Activated naive CD8-positive, alpha-beta T cell treated with anti-CD3 and anti-CD28 coated beads, Interleukin-2, amount 50 U/mL, for 24 hours (primary cell): ENCODE data around the gene NARF.
A peak's percentile ranks its signal among the peaks of the same experiment; 100 is the strongest.
"Not testable (repeated sequence)": the region's sequence is repeated elsewhere in the genome, so short reads cannot be mapped to it uniquely, and the experiment has no call there.

Source experiments
- ATAC-seq: fragments of 150-1000 bp; cut with Tn5 transposase; one replicate; pipeline ENCODE4 v1.10.0; 2021
- DNase-seq: peaks from one replicate; pipeline ENCODE4 v3.0.0; 2021
- H3K27ac Mint-ChIP-seq: one replicate; pipeline ENCODE4 v1.8.0; 2021; ENCODE audit warnings: mild to moderate bottlenecking, mixed read lengths
- H3K27me3 Mint-ChIP-seq: one replicate; pipeline ENCODE4 v1.8.0; 2021; ENCODE audit warnings: mixed read lengths
- H3K36me3 Mint-ChIP-seq: one replicate; pipeline ENCODE4 v1.8.0; 2021; ENCODE audit warnings: low read depth, mixed read lengths
- H3K4me1 Mint-ChIP-seq: one replicate; pipeline ENCODE4 v1.8.0; 2021; ENCODE audit warnings: mixed read lengths
- H3K4me3 Mint-ChIP-seq: one replicate; pipeline ENCODE4 v1.8.0; 2021; ENCODE audit warnings: mild to moderate bottlenecking, moderate library complexity, mixed read lengths
- H3K9me3 Mint-ChIP-seq: one replicate; pipeline ENCODE4 v1.8.0; 2021; ENCODE audit warnings: mixed read lengths

The NARF gene

DNA sequence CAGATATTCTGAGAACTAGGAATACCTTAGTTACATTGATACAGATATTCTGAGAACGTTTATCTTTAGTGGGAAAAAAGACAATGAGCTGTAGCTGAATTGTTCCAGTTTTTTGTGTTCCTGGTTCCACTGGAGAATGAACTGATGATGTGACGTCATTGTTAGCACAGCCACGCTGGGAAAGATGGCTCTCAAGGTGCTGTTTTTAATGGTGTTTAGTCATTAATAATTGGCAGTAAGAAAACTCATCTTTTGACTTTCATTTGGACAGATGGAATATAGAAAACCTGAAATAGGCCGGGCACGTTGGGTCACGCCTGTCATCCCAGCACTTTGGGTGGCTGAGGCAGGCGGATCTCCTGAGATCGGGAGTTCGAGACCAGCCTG lies 71.4 kb downstream of the NARF start:
- Mint-ChIP-seq H3K27ac (no peak overlapping the region), H3K4me3 (no peak overlapping the region), H3K9me3 (no peaks in the 10 kb centered on the region), H3K36me3 (peaks cover 2% of the 10 kb centered on the region), H3K27me3 (no peaks in the 10 kb centered on the region), H3K4me1 (peaks cover 67% of the 10 kb centered on the region)
- ATAC-seq, result no peak
- no peak for DNase-seq

DNA sequence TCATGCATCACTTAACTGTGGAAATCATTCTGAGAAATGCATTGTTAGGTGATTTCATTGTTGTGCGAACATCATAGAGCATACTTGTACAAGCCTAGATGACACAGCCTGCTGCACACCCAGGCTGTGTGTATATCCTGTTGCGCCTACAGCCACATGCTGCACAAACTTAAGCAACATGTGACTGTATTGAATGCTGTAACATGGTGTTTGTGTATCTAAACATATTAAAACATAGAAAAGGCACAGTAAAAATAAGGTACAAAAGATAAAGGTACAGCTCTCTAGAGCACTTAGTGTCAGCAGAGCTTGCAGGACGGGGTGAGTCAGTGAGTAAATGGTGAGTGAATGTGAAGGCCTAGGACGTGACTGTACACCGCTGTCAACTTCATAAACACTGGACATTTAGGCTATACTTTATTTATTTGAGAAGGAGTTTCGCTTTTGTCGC lies 72.9 kb downstream of the NARF start:
- H3K4me3 Mint-ChIP-seq, result no peak overlapping the region
- no peaks in the 10 kb centered on the region for H3K9me3 Mint-ChIP-seq
- H3K27me3 Mint-ChIP-seq, result no peaks in the 10 kb centered on the region
- peak overlapping the region; percentile 1 for H3K27ac Mint-ChIP-seq
- H3K4me1 Mint-ChIP-seq, result peaks cover 69% of the 10 kb centered on the region
- ATAC-seq (no peak), DNase-seq (no peak)
- H3K36me3 Mint-ChIP-seq, result peaks cover 3% of the 10 kb centered on the region

DNA sequence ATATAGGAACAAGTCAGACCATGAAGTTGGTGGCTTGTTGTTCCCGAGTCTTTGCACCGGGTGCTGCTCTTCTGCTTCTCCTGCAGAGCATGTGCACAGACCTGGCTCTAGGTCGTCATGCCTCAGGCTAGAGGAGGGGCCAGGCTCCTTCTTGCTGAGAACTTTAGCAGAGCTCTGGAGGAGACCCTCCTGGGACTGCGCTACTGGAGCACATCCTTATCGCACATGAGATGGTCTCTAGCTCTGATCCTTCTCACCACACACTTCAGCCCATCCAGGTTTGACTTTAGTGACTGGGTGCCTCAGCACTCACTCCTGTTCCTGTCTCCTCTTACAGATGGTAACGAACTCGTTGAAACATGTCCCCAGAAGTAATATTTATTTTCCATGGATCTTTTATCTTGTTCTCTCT lies 75.9 kb downstream of the NARF start:
- peaks cover 3% of the 10 kb centered on the region for H3K36me3 Mint-ChIP-seq
- DNase-seq (no peak), ATAC-seq (no peak)
- no peak overlapping the region for H3K4me3 Mint-ChIP-seq
- H3K27ac Mint-ChIP-seq, result no peak overlapping the region
- no peaks in the 10 kb centered on the region for H3K9me3 Mint-ChIP-seq
- no peaks in the 10 kb centered on the region for H3K27me3 Mint-ChIP-seq
- H3K4me1 Mint-ChIP-seq, result peaks cover 64% of the 10 kb centered on the region

DNA sequence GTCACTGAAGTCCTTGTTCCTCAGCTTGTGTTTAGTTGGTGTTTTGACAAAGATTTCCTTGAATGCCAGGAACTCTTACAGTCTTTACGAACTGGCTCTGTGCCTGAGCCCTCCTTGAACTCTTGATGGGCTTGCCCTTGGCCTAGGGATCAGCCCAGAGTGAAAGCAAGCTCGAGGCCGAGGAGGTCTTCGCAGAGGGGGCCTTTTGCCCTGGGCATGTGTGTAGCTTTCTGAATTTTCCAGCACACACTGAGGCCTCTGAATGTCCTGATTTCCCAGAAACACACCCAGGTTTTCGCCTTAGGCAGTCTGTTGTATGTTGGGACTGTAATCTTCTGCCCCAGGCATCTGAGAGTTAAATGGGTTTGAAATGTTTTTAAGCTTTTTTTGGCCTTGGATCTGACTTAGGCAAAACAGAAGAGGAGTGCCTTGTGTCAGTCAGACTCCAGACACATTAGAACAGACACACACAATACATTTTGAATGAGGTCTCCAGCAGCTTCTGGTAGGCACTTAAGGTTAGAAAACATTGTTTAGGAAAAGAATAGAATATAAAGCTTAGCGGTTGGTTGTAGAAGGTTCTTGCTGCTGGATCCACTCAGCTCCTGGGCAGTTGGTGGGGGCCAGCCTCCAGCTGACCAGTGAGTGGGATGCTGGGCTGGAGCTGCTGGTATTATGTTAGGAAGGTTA lies 78.1 kb downstream of the NARF start:
- Mint-ChIP-seq H3K27ac (no peak overlapping the region), H3K9me3 (no peaks in the 10 kb centered on the region), H3K4me1 (peaks cover 51% of the 10 kb centered on the region), H3K27me3 (no peaks in the 10 kb centered on the region), H3K4me3 (no peak overlapping the region), H3K36me3 (peaks cover 9% of the 10 kb centered on the region)
- DNase-seq, result no peak
- ATAC-seq, result no peak

DNA sequence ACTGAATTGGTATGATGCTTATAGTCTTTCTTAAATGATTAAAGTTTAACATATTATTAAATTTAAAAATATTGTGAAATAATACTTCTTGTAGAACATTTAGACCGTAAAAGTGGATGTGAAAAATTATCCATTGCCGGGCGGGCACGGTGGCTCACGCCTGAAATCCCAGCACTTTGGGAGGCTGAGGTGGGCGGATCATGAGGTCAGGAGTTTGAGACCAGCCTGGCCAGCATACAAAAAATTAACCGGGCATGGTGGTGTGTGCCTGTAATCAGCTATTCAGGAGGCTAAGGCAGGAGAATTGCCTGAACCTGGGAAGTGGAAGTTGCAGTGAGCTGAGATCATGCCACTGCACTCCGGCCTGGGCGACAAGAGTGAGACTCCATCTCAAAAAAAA lies 78.7 kb downstream of the NARF start:
- H3K4me1 Mint-ChIP-seq, result peaks cover 51% of the 10 kb centered on the region
- not testable (repeated sequence) for H3K27ac Mint-ChIP-seq, H3K27me3 Mint-ChIP-seq, H3K36me3 Mint-ChIP-seq, DNase-seq, H3K4me3 Mint-ChIP-seq, H3K9me3 Mint-ChIP-seq, ATAC-seq

DNA sequence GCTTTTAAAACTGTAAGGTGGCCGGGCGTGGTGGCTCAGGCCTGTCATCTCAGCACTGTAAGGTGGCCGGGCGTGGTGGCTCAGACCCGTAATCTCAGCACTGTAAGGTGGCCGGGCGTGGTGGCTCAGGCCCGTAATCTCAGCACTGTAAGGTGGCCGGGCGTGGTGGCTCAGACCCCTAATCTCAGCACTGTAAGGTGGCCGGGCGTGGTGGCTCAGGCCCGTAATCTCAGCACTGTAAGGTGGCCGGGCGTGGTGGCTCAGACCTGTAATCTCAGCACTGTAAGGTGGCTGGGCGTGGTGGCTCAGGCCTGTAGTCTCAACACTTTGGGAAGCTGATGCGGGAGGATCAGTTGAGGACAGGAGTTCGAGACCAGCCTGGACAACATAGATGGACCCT lies 80.5 kb downstream of the NARF start:
- not testable (repeated sequence) for H3K4me3 Mint-ChIP-seq, ATAC-seq, H3K36me3 Mint-ChIP-seq, H3K9me3 Mint-ChIP-seq, H3K27me3 Mint-ChIP-seq, DNase-seq
- peaks cover 50% of the 10 kb centered on the region for H3K4me1 Mint-ChIP-seq
- peak overlapping the region; percentile 26 for H3K27ac Mint-ChIP-seq
